SK-N-MC (cell line): ENCODE measurements around the gene FGF3.

Experiments
- EZH2 ChIP-seq: fragments of 200-600 bp; sonication (generic); IDR thresholded peaks from one replicate; pipeline ENCODE4 v1.6.1; 2017; ENCODE audit warnings: antibody characterized with exemption
- FOXP2 ChIP-seq: optimal IDR thresholded peaks from 2 replicates; pipeline ENCODE3; 2011; ENCODE audit warnings: mild to moderate bottlenecking, moderate library complexity; ENCODE audit not compliant: insufficient read depth; ENCODE audit errors: extremely low read length, control extremely low read depth
- POLR2AphosphoS5 ChIP-seq: IDR thresholded peaks from 2 replicates; pipeline ENCODE4 v1.6.1; 2012; ENCODE audit warnings: mild to moderate bottlenecking, low read depth, low read length, borderline replicate concordance

- no peak for TF ChIP-seq POLR2AphosphoS5
- TF ChIP-seq EZH2: no peak
- TF ChIP-seq FOXP2: no peak
These were observed 9.7 kb upstream of the FGF3 start for GRCh38 chr11:69828971-69829344.
